ENCODE measurements around the gene DAPK1.

The DAPK1 gene

DNA sequence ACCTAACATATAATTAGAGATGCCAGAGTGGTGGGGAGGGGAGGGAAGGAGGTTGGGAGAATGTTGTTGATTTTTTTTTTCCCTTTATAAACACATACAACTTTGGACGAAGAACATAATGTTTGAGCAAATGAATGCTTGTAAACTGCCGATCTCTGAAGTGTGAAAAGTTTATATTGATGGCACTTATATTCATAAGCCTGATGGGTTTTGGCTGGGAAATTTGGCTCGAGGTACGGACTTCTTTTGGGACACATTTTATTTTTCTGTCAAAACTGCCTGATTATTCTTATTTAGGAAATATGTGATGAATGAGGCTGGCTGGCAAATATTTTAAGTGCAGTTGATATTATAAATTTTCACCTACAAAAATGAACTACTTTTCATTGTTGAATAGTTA lies 9.9 kb downstream of the DAPK1 start:
- Histone ChIP-seq H3F3A (ENCODE audit: insufficient read depth, low read length) (no peaks in the 10 kb centered on the region), H3K27me3 (ENCODE audit: insufficient read depth, low read length) (no peaks in the 10 kb centered on the region), H3K9me3 (ENCODE audit: low read length) (no peaks in the 10 kb centered on the region), H3K27ac (ENCODE audit: low read depth, low read length, poor library complexity, severe bottlenecking) (no peak overlapping the region), H3K36me3 (ENCODE audit: insufficient read depth, low read length) (no peaks in the 10 kb centered on the region), H3K79me2 (ENCODE audit: insufficient read depth, low read length) (no peaks in the 10 kb centered on the region), H3K9me2 (ENCODE audit: low read depth, low read length) (no peaks in the 10 kb centered on the region), H3K4me3 (ENCODE audit: low read depth, low read length, poor library complexity, severe bottlenecking) (no peak overlapping the region), H3K4me2 (ENCODE audit: low read length) (no peak overlapping the region), H4K20me1 (ENCODE audit: insufficient read depth, low read length) (no peaks in the 10 kb centered on the region), H3K4me1 (ENCODE audit: insufficient read depth, low read length, severe bottlenecking) (no peaks in the 10 kb centered on the region), H3K9ac (ENCODE audit: low read length) (no peak overlapping the region), H2AFZ (ENCODE audit: low read length) (no peak overlapping the region)
- no peak for TF ChIP-seq EZH2 (IDR thresholded peaks at IDR 0.05; ENCODE audit: borderline replicate concordance, low read length)
- no peak for TF ChIP-seq CTCF (IDR thresholded peaks at IDR 0.05; ENCODE audit: low read length)

DNA sequence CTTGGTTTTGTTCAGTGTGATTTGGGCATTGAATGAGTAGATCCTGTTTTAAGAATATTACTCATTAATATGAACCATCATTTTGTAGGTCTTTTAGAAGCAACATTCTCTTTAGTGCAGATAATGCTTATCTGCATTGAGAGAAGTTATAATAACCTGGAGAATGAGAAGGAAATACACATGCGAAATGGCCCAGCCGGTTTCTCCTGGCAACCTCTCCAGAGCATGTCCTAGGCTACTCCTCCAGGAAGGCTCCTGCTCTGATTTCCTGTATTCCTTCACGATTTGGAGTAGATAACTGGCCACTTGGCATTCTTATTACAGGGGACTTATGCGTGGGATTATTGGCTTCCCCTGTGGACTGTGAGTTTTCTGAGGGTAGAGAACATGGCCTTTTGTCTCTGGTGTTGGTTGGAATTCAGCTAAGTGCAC lies 12.6 kb downstream of the DAPK1 start:
- TF ChIP-seq EZH2 (IDR thresholded peaks at IDR 0.05; ENCODE audit: borderline replicate concordance, low read length): no peak
- TF ChIP-seq CTCF (IDR thresholded peaks at IDR 0.05; ENCODE audit: low read length): no peak
- Histone ChIP-seq H3K4me1 (ENCODE audit: insufficient read depth, low read length, severe bottlenecking) (no peaks in the 10 kb centered on the region), H3K9me2 (ENCODE audit: low read depth, low read length) (no peaks in the 10 kb centered on the region), H3K27ac (ENCODE audit: low read depth, low read length, poor library complexity, severe bottlenecking) (no peak overlapping the region), H4K20me1 (ENCODE audit: insufficient read depth, low read length) (no peaks in the 10 kb centered on the region), H2AFZ (ENCODE audit: low read length) (no peak overlapping the region), H3K9me3 (ENCODE audit: low read length) (no peaks in the 10 kb centered on the region), H3K4me2 (ENCODE audit: low read length) (no peak overlapping the region), H3F3A (ENCODE audit: insufficient read depth, low read length) (no peaks in the 10 kb centered on the region), H3K27me3 (ENCODE audit: insufficient read depth, low read length) (no peaks in the 10 kb centered on the region), H3K4me3 (ENCODE audit: low read depth, low read length, poor library complexity, severe bottlenecking) (no peak overlapping the region), H3K79me2 (ENCODE audit: insufficient read depth, low read length) (no peaks in the 10 kb centered on the region), H3K36me3 (ENCODE audit: insufficient read depth, low read length) (no peaks in the 10 kb centered on the region), H3K9ac (ENCODE audit: low read length) (no peak overlapping the region)

- H3K27ac ChIP-seq (ENCODE audit: low read depth, low read length, poor library complexity, severe bottlenecking): no peak overlapping the region
Observed at GRCh38 chr9:87512311-87512710, 14.6 kb downstream of the DAPK1 start.

More at GRCh38 chr9:87512311-87512710, 14.6 kb downstream of the DAPK1 start:
- Histone ChIP-seq H3K9ac (ENCODE audit: low read length) (no peak overlapping the region), H2AFZ (ENCODE audit: low read length) (no peak overlapping the region), H4K20me1 (ENCODE audit: insufficient read depth, low read length) (no peaks in the 10 kb centered on the region), H3K9me3 (ENCODE audit: low read length) (no peaks in the 10 kb centered on the region), H3K4me3 (ENCODE audit: low read depth, low read length, poor library complexity, severe bottlenecking) (no peak overlapping the region), H3K27me3 (ENCODE audit: insufficient read depth, low read length) (no peaks in the 10 kb centered on the region), H3K36me3 (ENCODE audit: insufficient read depth, low read length) (no peaks in the 10 kb centered on the region), H3F3A (ENCODE audit: insufficient read depth, low read length) (no peaks in the 10 kb centered on the region), H3K79me2 (ENCODE audit: insufficient read depth, low read length) (no peaks in the 10 kb centered on the region), H3K9me2 (ENCODE audit: low read depth, low read length) (no peaks in the 10 kb centered on the region), H3K4me1 (ENCODE audit: insufficient read depth, low read length, severe bottlenecking) (no peaks in the 10 kb centered on the region), H3K4me2 (ENCODE audit: low read length) (no peak overlapping the region)
- TF ChIP-seq CTCF (IDR thresholded peaks at IDR 0.05; ENCODE audit: low read length) (no peak), EZH2 (IDR thresholded peaks at IDR 0.05; ENCODE audit: borderline replicate concordance, low read length) (no peak)

All from OCI-LY1 (cell line).